NCI-H1436 treated with DMSO at 0.1 percent for 48 hours (cell line): ENCODE measurements around the gene MYO5B.

ENCODE experiments used
- DNase-seq: peaks from one replicate; lab custom pipeline; 2025; lab: John Stamatoyannopoulos, UW

The MYO5B gene

DNA sequence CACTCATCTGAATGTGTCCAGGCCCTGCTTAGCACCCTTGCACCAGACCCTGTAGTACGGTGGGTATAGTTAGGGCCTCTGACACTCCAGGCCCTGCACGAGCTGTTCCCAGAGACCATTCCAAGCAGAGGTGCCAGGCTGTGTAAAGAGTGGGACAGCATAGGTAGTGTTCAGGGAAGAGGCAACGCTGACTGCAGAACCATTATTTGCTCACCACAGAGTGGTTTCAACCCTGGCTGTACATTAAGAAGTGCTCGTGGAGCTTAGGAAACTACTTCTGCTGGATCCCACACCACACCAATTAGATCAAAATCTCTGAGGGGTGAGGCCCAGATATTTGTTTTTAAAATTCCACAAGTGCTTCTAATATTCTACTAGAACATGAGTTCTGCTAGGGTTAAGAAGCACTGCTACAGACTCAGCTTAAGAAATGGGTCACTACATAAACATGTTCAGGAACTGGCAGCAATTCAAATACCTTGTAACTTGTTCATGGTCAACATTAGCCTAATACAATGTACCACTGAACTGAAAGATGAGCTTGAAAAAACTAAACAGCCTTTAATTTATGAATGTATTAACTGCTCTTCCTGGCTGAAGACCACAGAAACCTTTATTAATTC is 183.0 kb downstream of the MYO5B start:
- DNase-seq, result no peak

DNA sequence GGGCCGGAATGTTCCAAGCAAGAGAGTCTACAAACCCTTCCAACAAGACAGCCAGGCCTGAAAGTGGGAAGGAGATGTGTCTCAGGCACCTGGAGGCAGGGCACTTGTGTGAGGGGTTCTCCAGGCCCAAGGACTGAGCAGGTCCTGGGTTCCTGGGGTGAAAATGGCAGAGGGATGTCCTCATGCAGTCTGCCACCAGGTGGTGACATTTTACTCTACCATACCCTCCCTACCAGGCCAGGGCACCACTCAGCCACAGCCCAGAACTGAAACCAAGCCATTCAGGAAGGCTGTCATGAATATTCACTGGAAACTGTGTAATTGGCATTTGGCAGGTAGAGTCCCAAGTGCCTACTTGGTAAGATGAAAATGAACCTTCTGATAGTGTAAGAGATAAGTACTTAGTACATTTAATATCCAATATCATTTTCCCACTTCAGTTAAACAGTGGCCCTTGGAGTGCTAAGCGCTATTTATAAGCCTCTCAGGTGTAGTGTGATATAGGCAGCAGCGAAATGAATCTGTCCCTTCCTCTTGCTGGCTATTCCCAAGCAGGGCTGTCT is 185.1 kb downstream of the MYO5B start:
- peak; percentile 1 for DNase-seq

DNA sequence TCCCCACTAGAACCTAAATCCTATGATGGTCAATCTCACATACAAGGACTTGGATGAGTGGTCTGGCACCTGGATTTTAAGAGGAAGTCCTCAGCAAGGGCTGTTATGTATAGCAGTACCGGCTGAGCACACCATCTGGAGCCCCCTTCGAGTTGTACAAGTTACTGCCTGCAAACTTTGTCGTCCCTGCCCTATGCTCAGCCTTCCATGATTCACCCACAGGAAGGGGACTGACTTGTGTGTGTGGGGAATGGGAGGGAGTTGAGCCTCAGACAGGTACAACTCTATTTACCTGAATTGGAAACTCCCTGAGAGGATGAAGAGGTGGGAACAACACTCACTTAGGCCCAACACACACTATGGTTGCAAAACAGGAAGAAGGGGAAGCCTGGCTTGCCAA is 186.6 kb downstream of the MYO5B start:
- no peak for DNase-seq

DNA sequence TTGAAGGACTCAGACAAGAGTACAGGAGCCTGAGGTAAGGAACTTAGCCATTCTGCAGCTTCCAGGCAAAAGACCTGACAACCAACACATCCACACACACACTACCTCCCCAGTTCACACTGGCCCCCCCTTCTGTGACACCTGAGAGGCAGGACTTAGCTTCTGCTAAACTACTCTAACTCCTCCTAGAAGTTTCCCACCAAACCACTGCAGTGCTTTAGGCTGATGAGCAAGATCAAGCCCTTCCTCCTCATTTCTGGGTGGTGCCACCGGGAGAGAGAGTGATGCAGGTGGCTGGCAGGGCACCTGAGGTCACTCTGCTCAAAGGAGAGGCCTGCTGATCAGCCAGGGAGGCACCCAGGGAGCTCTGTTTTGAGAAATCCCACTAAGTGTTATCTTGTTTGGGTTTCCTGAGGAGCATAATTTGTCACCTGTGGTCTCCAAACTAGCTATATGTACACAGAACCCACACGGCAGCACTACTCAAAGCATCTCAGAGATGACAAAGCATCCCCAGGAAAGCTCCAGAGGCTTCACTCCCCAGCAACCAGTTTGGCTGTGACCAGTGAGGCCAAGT is 188.4 kb downstream of the MYO5B start:
- DNase-seq, result no peak

DNA sequence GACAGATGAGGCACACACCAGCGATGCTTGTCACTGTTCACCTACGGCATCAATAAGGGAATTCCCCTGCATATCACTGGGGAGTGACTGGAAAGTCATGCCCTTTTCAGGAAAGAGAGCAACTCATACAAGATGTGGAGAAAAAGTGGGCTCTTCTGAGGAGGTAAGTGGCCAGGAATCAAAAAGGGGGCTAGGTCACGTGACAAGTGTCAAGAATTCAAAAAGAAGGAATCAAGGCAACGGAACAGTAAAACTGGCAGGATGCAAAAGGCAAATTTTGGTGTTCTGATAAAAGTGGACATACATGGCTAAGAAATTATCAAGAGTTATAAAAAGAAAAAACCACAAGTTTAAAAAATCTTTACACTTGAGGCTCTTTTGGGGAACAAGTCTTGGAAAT is 190.9 kb downstream of the MYO5B start:
- DNase-seq, result no peak

DNA sequence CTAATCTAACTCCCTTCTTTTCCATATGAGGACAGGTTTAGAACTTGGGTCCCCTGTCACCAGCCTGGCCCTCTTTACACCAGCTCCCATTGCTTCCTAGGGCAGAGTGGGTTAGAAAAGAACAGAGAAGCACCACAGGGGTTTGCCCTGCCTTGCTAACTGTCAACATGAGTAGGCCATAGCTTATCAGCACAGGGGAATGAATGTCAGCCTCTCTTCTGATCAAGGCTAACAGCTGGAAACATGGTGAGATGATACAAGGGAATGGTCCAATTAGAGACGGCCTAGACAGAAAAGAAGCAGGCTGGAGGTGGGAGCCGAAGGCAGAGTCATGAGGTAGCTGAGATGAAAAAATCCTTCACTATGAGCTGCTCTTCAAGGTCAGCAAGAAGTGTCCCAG is 192.2 kb downstream of the MYO5B start:
- no peak for DNase-seq

DNA sequence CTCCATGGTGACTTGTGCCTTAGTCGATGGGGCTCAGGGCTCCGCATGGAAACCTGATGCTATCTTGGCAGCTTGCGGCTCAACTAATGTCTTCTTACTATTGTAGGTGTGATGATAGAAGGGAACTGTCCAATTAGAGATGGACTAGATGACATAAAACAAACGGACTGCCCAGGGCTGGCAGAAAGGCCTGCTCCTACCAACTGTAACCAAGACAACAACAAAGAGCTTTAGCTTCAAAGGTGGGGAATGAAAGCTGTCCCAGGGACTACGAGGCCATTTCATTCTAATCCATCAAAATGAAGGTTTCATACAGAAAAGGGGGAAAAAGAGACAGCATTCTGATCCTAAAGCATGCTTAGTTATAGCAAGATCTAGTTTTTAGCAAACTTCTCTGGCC is 194.7 kb downstream of the MYO5B start:
- DNase-seq, result no peak

DNA sequence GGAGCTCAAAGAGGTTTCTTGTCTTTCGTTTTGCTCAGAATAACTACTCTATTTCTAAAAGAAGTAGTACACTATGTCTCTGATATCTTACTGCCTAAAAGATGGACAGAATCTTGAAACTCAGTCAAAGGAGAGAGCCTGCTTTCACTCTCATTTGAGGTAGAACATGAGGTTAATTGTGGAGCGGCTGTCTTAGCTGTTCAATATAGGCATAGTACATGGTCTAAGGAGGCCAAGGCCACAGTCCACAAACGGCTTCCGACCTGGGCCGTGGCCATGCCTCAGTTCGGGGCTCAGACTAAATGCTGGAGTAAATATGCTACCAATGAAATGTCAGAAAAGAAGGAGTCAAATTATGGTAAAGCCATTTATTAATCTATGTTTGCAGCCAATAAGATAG is 195.8 kb downstream of the MYO5B start:
- DNase-seq, result no peak

DNA sequence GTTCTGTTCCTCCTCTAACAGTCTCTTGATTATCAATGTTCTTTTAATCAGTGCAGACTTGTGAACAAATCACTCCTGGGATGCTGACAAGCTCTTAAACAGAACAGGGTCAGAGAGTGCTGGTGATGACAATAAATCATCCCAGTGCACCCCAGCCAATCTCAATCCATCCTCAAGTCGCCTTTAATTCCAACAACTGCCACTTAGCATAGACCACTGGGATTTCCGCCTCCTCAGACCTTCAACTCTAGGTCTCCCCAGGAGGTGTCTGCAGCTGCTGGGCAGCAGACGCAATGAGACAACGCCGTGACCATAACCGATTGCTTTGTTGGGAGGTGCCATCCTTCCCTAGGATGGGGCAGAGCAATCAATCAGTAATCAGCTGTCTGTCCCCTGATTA is 197.4 kb downstream of the MYO5B start:
- DNase-seq, result no peak

DNA sequence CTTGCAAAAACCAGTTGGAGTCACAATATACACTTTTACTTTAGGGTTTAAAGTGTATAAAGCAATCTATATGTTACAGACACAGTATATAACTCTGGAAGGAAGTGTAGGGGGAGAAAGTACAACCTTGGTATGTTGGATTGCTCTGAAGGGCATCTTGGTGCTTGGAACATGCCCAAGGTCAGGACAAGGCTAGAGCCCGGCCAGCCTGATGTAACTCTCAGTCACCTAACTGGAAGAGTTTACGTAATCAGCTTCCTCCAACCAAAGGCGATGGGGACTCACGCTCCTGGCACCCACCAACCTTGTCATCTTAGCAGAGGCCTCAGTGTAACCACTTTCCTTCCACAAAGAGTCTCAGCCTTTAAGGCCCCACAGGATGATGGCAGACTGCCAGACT is 200.5 kb downstream of the MYO5B start:
- no peak for DNase-seq

DNA sequence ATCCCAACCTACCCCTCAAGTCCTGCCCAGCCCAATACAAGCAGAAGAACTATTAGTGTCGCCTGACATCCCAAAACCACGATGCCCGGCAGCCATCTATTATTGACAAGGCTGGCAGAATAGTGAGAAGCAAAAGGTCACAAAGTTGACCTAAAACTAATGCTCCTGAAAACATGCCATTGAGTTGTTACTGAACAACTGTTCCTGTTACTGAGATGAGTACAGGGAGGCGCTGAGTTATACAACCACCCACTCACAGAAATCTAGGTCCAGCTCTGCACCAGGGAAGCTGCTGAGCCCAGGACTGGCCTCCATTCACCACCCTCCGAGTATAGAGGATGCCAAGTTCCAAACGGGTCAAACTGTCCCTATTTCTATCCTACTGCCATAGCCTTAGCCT is 201.6 kb downstream of the MYO5B start:
- DNase-seq, result no peak

DNA sequence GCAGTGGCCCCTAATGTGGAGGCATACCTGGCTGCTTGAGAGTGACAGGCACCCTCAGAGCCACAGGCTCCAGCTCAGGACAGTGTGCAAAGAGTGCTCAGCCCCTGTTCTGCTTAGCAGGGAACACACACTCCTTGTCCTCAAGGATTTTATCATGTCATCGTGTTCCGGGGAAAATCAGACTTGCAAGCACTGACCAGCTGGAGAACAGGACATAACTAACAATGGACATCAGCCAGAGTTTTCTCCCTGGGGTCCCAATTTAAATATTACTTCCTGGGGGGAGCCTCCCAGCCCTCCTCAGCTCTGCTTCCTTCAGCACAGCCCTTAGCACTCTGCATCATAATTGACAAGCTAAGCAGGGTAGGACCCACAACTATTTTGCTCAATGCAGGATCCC is 206.2 kb downstream of the MYO5B start:
- no peak for DNase-seq

DNA sequence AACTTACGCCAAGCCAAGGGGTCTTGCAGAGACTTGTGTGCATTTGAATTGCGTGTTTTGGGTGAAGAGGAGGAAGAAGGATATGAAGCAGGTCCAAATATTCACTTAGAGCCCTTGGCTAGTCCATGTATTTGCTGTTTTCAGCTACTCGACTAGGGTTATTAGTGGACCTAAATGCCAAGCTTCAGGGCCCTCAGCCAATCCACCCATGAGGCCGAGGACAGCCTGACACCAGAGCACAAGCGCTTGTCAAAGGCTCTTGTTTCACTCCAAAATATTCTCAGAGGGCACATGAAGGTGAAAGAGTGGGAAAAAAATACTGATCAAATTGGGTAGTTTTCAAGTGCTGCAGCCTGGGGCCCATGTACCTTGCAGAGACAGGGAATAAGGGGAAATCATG is 206.8 kb downstream of the MYO5B start:
- DNase-seq, result no peak

DNA sequence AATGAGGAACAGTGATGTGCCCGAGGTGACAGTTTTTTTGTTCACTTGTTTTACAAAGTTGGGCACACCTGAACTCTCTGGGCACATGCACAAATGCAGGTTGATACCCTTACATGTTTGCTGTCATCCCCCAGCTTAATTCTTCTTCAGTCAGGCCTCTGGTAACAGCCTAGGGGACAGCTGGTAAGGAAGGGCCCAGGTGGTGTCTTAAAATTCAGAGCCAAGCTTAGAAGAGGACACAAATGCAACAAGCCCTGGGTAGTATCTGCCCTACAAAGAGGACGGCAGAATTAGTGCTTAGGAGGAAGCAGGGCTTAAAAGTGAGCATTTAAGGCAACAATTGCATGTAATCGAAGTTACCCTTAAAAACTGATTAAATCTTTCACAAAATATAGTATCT is 209.7 kb downstream of the MYO5B start:
- no peak for DNase-seq

DNA sequence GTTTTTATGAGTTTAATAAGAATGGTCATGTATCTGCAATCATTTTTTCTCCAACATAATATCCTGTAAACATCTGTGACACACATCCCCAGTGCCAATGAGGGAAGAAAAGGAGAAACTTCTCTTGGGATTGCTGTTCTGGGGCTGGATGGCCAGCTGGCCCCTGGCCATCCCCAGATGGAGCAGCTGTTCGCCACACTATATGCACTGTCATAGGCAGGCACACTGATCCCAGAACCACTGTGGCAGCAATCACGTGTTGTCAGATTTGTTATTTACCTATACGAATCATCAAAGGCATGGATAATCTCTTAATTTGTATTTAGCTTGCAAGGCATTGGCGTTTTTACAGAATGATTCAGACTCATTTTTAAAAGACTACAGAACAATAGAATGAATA is 214.1 kb downstream of the MYO5B start:
- DNase-seq, result no peak

DNA sequence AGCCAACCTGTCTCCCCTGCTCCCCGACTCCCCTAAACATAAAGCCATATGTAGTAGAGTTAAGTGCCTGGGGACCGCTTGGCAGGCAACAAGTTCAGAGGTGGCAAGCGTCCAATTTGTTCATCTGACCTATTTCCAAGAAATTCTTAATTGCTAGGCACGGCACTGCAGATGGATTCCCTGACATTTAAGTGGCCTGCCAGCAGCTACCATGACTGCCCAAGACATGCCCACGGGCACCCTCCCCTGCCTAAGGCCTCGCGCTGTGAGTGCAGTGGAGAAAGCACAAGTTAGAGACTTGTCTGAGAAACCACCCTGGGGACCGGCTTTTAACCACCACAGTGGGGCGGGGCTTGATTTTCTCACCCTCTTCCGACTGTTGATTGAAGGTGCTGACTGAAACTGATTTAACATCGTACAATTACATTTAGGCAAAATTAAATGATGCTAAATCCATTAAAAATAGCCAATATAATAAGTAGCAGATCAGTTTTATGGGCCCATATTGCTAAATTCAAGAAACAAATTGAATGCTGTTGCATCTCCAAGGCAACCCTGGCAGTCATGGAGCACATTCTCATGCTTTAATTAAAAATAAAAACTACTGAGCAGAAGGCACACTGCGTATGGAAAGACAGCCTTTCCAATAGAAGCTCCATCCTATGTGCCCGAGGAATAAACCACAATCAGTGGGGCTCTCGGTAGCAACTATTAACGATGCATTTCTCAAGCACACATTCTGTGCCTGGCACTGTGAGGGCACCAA is 218.0 kb downstream of the MYO5B start:
- DNase-seq, result no peak

DNA sequence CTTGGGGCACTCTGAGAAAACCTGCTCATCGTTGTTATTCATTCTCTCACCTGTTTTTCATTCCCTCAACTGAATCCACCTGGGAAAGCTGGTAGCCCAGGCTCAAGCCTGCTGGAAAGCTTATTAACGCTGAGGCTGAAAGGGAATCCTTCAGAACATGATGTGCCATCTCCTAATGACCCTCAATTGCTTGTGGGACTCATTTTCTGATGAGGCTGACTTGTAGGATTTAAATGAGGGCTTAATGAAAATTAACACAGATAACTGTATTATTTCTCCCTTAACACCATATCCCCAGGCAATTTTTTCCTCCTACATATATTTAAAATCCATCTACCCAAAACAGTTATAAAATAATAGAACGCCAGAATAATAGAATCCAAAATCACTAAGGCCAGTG is 218.9 kb downstream of the MYO5B start:
- DNase-seq, result no peak

DNA sequence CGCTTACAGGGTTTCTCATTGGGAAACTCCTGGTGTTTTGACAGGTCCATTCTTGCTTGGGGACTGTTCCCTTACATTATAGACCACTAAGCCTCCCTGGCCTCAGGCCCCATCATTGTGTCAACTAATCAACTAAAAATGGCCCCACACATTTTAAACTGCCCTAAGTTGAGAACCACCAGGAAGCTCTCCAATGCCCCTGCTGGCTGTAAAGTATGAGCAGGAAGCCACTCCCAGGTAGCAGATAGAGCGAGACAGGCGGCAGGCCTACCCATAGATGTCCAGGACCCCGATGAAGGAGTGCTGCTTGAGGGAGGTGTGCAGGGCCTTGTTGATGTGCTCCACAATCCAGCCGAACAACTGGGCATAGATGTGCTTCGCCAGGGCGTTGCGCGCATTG is 220.9 kb downstream of the MYO5B start:
- DNase-seq, result no peak

DNA sequence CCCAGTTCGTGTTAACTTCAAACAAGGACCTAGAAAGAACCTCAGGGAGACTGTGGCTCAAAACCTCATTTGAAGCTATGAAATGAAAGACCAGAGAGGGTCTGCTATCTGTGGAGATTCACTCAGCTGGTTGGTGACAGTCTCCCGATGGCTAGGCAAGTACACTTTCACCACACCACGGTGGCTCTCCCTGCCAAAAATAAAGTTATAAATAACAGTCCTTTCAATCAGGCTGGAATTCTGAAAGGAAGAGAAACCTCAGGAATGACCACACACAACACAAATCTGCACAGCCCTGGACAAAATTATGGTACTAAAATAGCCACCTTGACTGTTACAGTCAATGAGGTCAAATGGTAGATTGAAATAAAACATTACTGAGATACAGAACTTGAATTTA is 221.4 kb downstream of the MYO5B start:
- DNase-seq, result no peak

DNA sequence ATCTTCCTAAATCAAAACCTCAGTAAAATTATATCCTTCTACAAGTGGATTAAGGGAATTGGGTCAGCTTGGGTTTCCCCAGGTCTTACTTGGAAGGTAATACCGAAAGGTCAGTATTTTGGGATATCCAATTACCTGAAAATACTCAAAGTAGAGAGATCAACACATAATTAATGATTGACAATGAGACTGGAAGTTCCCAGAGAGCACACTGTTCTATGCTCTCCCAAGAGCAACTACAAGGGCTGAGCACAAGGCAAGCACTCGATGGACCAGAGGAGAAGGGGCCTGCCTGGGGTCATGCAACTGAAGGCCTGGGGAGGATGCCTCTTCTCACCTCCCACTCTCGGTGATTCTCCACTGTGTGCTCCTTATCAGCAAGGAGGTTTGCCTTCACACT is 222.4 kb downstream of the MYO5B start:
- DNase-seq, result no peak

DNA sequence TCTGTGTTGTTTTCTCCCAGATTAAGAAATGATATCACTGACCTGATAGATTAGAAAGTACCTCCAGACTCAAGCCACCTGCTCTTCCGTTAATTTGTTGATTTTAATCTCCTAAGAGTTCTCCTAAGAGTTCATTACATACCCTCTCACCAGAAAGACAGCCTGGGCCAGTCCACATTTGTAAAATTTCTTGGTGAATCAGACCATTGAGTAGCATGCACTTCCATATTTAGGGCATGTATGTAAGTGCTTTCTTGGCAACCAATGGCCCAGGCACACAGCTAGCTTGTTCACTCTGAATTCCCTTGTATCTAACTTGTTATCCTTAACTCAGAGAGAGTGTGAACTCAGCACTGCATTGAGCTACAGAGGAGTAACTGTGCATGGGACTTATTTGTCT is 223.5 kb downstream of the MYO5B start:
- no peak for DNase-seq

DNA sequence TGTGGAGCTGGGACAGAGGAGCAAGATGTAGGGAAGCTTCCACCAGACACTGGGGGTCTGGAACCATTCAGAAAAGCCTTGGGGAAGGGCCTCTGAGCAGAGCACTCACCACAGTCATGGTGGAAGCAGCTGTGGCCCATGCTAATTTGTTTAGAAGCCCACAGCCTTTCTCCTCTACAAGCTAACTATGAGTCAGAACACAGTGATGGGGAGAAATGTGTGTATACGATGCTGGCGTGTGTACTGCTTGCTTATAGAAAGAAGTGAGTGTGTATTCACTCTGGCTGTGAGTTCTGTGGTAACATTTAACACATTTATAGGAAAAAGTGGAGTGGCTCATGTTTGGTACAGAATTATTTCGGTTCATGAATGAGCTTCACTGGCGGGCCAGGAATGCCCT is 224.6 kb downstream of the MYO5B start:
- no peak for DNase-seq

DNA sequence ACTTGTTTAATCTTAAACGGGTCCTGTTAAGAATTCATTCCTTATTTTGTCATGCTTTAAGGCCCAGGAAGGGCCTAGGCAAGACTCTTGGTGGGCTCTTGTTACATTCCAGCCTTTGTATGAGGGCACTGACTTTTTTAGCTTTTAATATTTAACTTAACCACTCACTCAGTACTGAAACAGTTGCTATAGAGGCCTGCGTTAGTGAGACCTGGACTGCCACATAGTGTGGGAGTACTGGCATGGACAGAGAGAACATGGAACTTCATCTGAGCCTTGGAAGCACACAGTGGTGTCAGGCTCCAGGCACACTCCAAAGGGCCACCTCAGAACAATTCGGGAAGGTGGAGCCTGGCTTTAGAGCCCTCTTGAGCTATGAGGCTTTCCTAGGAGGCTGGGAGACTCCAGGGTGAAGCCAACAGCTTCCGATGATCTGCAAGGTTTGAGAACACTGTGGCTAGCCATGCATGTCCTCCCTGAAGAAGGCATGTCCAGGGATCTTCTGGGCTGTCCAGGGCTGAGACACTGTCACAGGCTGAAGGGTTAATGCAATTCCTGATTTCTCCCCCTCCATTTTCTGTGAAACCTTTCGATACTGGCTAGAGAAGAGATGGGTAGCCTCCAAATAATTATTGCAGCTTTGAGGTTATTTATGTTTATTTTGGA is 226.2 kb downstream of the MYO5B start:
- no peak for DNase-seq
